WTC11 (cell line): ENCODE measurements around the gene BMP8B. TPM values are rescaled to one million over a fixed set of nuclear protein-coding genes. Genes with fewer than 3 reads are reported as not detected.

ENCODE experiments used
- ATAC-seq: fragments of 200-7000 bp; cut with Tn5 transposase; 2 replicates; pipeline ENCODE4 v1.10.0; 2021; ENCODE audit warnings: mild to moderate bottlenecking, moderate library complexity
- CTCF ChIA-PET: fragments of 300-600 bp; sonication (Branson Sonifier 250); formaldehyde crosslinking; loops from one replicate; lab custom pipeline; 2021; ENCODE audit warnings: antibody characterized with exemption; lab: Charles Lee
- POLR2A ChIA-PET: fragments of 350-600 bp; sonication (Branson Sonifier 250); formaldehyde crosslinking; loops from one replicate; lab custom pipeline; 2021; ENCODE audit warnings: antibody characterized with exemption; lab: Charles Lee
- DNase-seq: peaks from one replicate; pipeline ENCODE4 v3.0.0; 2021; ENCODE audit warnings: low spot score
- H3K27ac Mint-ChIP-seq: 2 replicates; pipeline ENCODE4 v1.8.0; 2021; ENCODE audit warnings: mixed read lengths
- H3K27me3 Mint-ChIP-seq: 2 replicates; pipeline ENCODE4 v1.8.0; 2021; ENCODE audit warnings: low read depth, mild to moderate bottlenecking, moderate library complexity, mixed read lengths
- H3K36me3 Mint-ChIP-seq: 2 replicates; pipeline ENCODE4 v1.8.0; 2021; ENCODE audit warnings: mixed read lengths
- H3K4me1 Mint-ChIP-seq: 2 replicates; pipeline ENCODE4 v1.8.0; 2022; ENCODE audit warnings: mixed read lengths
- H3K4me3 Mint-ChIP-seq: 2 replicates; pipeline ENCODE4 v1.8.0; 2021; ENCODE audit warnings: mild to moderate bottlenecking, moderate library complexity, mixed read lengths
- H3K9me3 Mint-ChIP-seq: 2 replicates; pipeline ENCODE4 v1.8.0; 2021; ENCODE audit warnings: mixed read lengths
- E2F1 ChIP-seq: sonication (generic); formaldehyde crosslinking; IDR thresholded peaks from 2 replicates; pipeline ENCODE4 v1.8.0; 2022; ENCODE audit warnings: mild to moderate bottlenecking, missing genetic modification reagents
- ESRRA ChIP-seq: sonication (generic); formaldehyde crosslinking; IDR thresholded peaks from 2 replicates; pipeline ENCODE4 v1.8.1; 2022; ENCODE audit warnings: mild to moderate bottlenecking, missing genetic modification reagents, borderline replicate concordance
- IRF2 ChIP-seq: sonication (generic); formaldehyde crosslinking; IDR thresholded peaks from 2 replicates; pipeline ENCODE4 v1.8.0; 2022; ENCODE audit warnings: low read depth, missing genetic modification reagents, borderline replicate concordance
- JUN ChIP-seq: sonication (generic); formaldehyde crosslinking; IDR thresholded peaks from 2 replicates; pipeline ENCODE4 v1.8.0; 2023; ENCODE audit warnings: mild to moderate bottlenecking, missing genetic modification reagents
- MXD4 ChIP-seq: fragments of 250-450 bp; sonication (Bioruptor Pico); IDR thresholded peaks from 2 replicates; pipeline ENCODE4 v1.8.0; 2021; ENCODE audit warnings: mild to moderate bottlenecking, moderate library complexity, borderline replicate concordance
- MYBL2 ChIP-seq: sonication (generic); formaldehyde crosslinking; IDR thresholded peaks from 2 replicates; pipeline ENCODE4 v1.8.1; 2023; ENCODE audit warnings: mild to moderate bottlenecking, moderate library complexity, missing genetic modification reagents
- NFYB ChIP-seq: sonication (generic); formaldehyde crosslinking; conservative IDR thresholded peaks from 2 replicates; pipeline ENCODE4 v1.8.0; 2022; ENCODE audit warnings: low read depth, missing genetic modification reagents
- NR1H2 ChIP-seq: sonication (generic); formaldehyde crosslinking; IDR thresholded peaks from 2 replicates; pipeline ENCODE4 v1.9.0; 2021; ENCODE audit warnings: mild to moderate bottlenecking, moderate library complexity, missing genetic modification reagents
- OVOL2 ChIP-seq: fragments of 250-450 bp; sonication (Bioruptor Pico); IDR thresholded peaks from 2 replicates; pipeline ENCODE4 v1.9.0; 2021; ENCODE audit warnings: mild to moderate bottlenecking, borderline replicate concordance
- PRDM15 ChIP-seq: sonication (generic); formaldehyde crosslinking; IDR thresholded peaks from 2 replicates; pipeline ENCODE4 v1.8.0; 2022; ENCODE audit warnings: missing genetic modification reagents
- TEAD4 ChIP-seq: sonication (generic); formaldehyde crosslinking; IDR thresholded peaks from 2 replicates; pipeline ENCODE4 v1.8.0; 2022; ENCODE audit warnings: mild to moderate bottlenecking, missing genetic modification reagents
- ZNF138 ChIP-seq: sonication (generic); formaldehyde crosslinking; conservative IDR thresholded peaks from 2 replicates; pipeline ENCODE4 v1.8.1; 2022; ENCODE audit warnings: mild to moderate bottlenecking, moderate library complexity, missing genetic modification reagents
- ZNF317 ChIP-seq: sonication (generic); formaldehyde crosslinking; IDR thresholded peaks from 2 replicates; pipeline ENCODE4 v1.8.1; 2023; ENCODE audit warnings: low read depth, mild to moderate bottlenecking, moderate library complexity, missing genetic modification reagents, borderline replicate concordance
- ZNF425 ChIP-seq: fragments of 250-450 bp; sonication (Bioruptor Pico); conservative IDR thresholded peaks from 2 replicates; pipeline ENCODE4 v1.9.0; 2021; ENCODE audit warnings: mild to moderate bottlenecking
- ZNF671 ChIP-seq: fragments of 250-450 bp; sonication (Bioruptor Pico); IDR thresholded peaks from 2 replicates; pipeline ENCODE4 v1.8.0; 2021; ENCODE audit warnings: mild to moderate bottlenecking
- total RNA-seq: library from RNA; stranded (reverse); gene quantifications from 3 replicates; pipeline ENCODE4 v1.2.3, GENCODE V29; 2021
- TF ChIP-seq, protein P1 (sequence below): sonication (generic); formaldehyde crosslinking; IDR thresholded peaks from 2 replicates; pipeline ENCODE4 v1.8.1; 2023; ENCODE audit warnings: mild to moderate bottlenecking, missing genetic modification reagents, borderline replicate concordance
- TF ChIP-seq, protein P2 (sequence below): sonication (generic); formaldehyde crosslinking; IDR thresholded peaks from 2 replicates; pipeline ENCODE4 v1.8.1; 2023; ENCODE audit warnings: mild to moderate bottlenecking, missing genetic modification reagents

The BMP8B gene
- total RNA-seq, 1 experiment from 2014 or later, result 0.74 TPM

- no peak for TF ChIP-seq PRDM15 (CRISPR knock-in tag)
- TF ChIP-seq ZNF138, result no peak
Measured at GRCh38 chr1:39752703-39753102, 36.0 kb downstream of the BMP8B start (continued).

DNA sequence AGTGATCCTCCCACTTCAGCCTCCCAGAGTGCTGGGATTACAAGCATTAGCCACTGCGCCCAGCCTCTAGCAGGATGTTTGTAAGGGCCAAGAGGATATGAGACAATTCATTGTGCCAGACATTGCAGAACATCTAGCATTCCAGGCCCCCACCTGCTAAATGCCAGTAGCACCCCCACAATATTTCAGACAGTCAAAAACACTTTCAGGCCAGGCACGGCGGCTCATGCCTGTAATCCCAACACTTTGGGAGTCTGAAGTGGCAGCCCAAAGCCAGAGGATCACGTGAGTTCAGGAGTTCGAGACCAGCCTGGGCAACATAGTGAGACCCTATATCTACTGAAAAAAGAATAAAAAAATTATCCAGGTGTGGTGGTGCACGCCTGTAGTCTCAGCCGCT, 37.1 kb downstream of the BMP8B start:
- no peak overlapping the region for H3K4me3 Mint-ChIP-seq
- TF ChIP-seq, protein P1, sequence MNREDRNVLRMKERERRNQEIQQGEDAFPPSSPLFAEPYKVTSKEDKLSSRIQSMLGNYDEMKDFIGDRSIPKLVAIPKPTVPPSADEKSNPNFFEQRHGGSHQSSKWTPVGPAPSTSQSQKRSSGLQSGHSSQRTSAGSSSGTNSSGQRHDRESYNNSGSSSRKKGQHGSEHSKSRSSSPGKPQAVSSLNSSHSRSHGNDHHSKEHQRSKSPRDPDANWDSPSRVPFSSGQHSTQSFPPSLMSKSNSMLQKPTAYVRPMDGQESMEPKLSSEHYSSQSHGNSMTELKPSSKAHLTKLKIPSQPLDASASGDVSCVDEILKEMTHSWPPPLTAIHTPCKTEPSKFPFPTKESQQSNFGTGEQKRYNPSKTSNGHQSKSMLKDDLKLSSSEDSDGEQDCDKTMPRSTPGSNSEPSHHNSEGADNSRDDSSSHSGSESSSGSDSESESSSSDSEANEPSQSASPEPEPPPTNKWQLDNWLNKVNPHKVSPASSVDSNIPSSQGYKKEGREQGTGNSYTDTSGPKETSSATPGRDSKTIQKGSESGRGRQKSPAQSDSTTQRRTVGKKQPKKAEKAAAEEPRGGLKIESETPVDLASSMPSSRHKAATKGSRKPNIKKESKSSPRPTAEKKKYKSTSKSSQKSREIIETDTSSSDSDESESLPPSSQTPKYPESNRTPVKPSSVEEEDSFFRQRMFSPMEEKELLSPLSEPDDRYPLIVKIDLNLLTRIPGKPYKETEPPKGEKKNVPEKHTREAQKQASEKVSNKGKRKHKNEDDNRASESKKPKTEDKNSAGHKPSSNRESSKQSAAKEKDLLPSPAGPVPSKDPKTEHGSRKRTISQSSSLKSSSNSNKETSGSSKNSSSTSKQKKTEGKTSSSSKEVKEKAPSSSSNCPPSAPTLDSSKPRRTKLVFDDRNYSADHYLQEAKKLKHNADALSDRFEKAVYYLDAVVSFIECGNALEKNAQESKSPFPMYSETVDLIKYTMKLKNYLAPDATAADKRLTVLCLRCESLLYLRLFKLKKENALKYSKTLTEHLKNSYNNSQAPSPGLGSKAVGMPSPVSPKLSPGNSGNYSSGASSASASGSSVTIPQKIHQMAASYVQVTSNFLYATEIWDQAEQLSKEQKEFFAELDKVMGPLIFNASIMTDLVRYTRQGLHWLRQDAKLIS (CRISPR knock-in tag), result no peak
- TF ChIP-seq MXD4 (CRISPR knock-in tag) (no peak), NFYB (CRISPR knock-in tag) (no peak), ZNF671 (CRISPR knock-in tag) (no peak), NR1H2 (CRISPR knock-in tag) (no peak), ZNF317 (no peak), OVOL2 (CRISPR knock-in tag) (no peak), ZNF425 (no peak), TEAD4 (no peak), MYBL2 (CRISPR knock-in tag) (no peak), E2F1 (CRISPR knock-in tag) (no peak), JUN (CRISPR knock-in tag) (no peak), ZNF138 (no peak), IRF2 (CRISPR knock-in tag) (no peak), ESRRA (CRISPR knock-in tag) (no peak)
- TF ChIP-seq, protein P2, sequence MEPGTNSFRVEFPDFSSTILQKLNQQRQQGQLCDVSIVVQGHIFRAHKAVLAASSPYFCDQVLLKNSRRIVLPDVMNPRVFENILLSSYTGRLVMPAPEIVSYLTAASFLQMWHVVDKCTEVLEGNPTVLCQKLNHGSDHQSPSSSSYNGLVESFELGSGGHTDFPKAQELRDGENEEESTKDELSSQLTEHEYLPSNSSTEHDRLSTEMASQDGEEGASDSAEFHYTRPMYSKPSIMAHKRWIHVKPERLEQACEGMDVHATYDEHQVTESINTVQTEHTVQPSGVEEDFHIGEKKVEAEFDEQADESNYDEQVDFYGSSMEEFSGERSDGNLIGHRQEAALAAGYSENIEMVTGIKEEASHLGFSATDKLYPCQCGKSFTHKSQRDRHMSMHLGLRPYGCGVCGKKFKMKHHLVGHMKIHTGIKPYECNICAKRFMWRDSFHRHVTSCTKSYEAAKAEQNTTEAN (CRISPR knock-in tag), result no peak
- no peaks in the 10 kb centered on the region for H3K27me3 Mint-ChIP-seq
- DNase-seq, result no peak
- peaks cover 67% of the 10 kb centered on the region for H3K36me3 Mint-ChIP-seq
- H3K9me3 Mint-ChIP-seq, result no peaks in the 10 kb centered on the region
- H3K4me1 Mint-ChIP-seq, result no peaks in the 10 kb centered on the region
- H3K27ac Mint-ChIP-seq, result no peak overlapping the region
- ATAC-seq, result no peak
- ChIA-PET CTCF (no interaction called here), POLR2A (no interaction called here)
